ENCODE measurements around the gene MINDY4B. TPM values are rescaled to one million over a fixed set of nuclear protein-coding genes. Genes with fewer than 3 reads are reported as not detected.

MINDY4B gene
- total RNA-seq, 1 donor from 2014 or later: not detected

- Mint-ChIP-seq H3K27ac (ENCODE audit: unreplicated experiment) (no peak overlapping the region), H3K9me3 (ENCODE audit: unreplicated experiment) (peaks cover 4% of the 10 kb centered on the region), H3K4me3 (ENCODE audit: unreplicated experiment) (no peak overlapping the region), H3K27me3 (ENCODE audit: low read depth, unreplicated experiment) (peaks cover 19% of the 10 kb centered on the region), H3K4me1 (ENCODE audit: low read depth, unreplicated experiment) (no peaks in the 10 kb centered on the region), H3K36me3 (ENCODE audit: low read depth, unreplicated experiment) (no peaks in the 10 kb centered on the region)
- Histone ChIP-seq H2AFZ (ENCODE audit: low read depth, low read length) (no peak overlapping the region), H3K27me3 (ENCODE audit: insufficient read depth, low read length) (peaks cover 4% of the 10 kb centered on the region), H3K4me1 (ENCODE audit: insufficient read depth, low read length) (no peaks in the 10 kb centered on the region), H3K9me3 (ENCODE audit: insufficient read depth, low read depth, low read length) (no peaks in the 10 kb centered on the region), H3K79me2 (ENCODE audit: insufficient read depth, low read length) (no peaks in the 10 kb centered on the region), H3K27ac (ENCODE audit: low read depth, low read length) (no peak overlapping the region), H4K20me1 (ENCODE audit: insufficient read depth, low read length) (no peaks in the 10 kb centered on the region), H3K4me3 (ENCODE audit: insufficient read depth, low read depth, low read length) (no peak overlapping the region), H3K9ac (ENCODE audit: low read length) (no peak overlapping the region), H3K4me2 (ENCODE audit: low read length) (no peak overlapping the region), H3K36me3 (ENCODE audit: insufficient read depth, low read length) (no peaks in the 10 kb centered on the region)
- FAIRE-seq: no peak
- DNase-seq (ENCODE audit: low read depth): no peak
- TF ChIP-seq EZH2 (IDR thresholded peaks at IDR 0.05; ENCODE audit: insufficient read depth, low read length) (no peak), CTCF (IDR thresholded peaks at IDR 0.05; ENCODE audit: insufficient read depth, low read depth, low read length) (no peak)
Observed at GRCh38 chr3:150822636-150823035, 82.6 kb downstream of the MINDY4B start.

Other genes with a start within 250 kb of the MINDY4B start
- 0.09 TPM in 1 of 2 replicates, not detected in the other for gene ERICH6, start 201.5 kb downstream of the MINDY4B start, total RNA-seq
- gene SIAH2, start 142.3 kb downstream of the MINDY4B start, total RNA-seq: 39.3 and 46.2 TPM in 2 replicates
- not detected in 2 replicates for gene CLRN1, start 67.3 kb upstream of the MINDY4B start, total RNA-seq
- 5.0 and 8.2 TPM in 2 replicates for gene MED12L, start 180.2 kb upstream of the MINDY4B start, total RNA-seq